Dermis blood vessel endothelial cell (primary cell): ENCODE data around the gene GAP43. TPM values are rescaled to one million over a fixed set of nuclear protein-coding genes. Genes with fewer than 3 reads are reported as not detected.

Source experiments
- DNase-seq: peaks from one replicate; pipeline ENCODE4 v3.0.0; 2010
- total RNA-seq: library from RNA; depleted of rRNA; stranded (reverse); fragments of >200 nt; gene quantifications from 2 replicates; pipeline ENCODE4 v1.2.3, GENCODE V29; 2014

The GAP43 gene
- total RNA-seq, 1 donor from 2014 or later, result not detected

GRCh38 chr3:115627180-115628074, 4.1 kb downstream of the GAP43 start:
- no peak for DNase-seq

- DNase-seq, result no peak
Measured at GRCh38 chr3:115628075-115628412, 4.7 kb downstream of the GAP43 start.

- DNase-seq, result no peak
Measured at GRCh38 chr3:115630850-115631249, 7.5 kb downstream of the GAP43 start.

- DNase-seq, result no peak
Measured at GRCh38 chr3:115632026-115632425, 8.7 kb downstream of the GAP43 start.

GRCh38 chr3:115633467-115633866, 10.2 kb downstream of the GAP43 start:
- DNase-seq, result no peak

- no peak for DNase-seq
Measured at GRCh38 chr3:115634052-115634451, 10.7 kb downstream of the GAP43 start.

GRCh38 chr3:115635406-115635805, 12.1 kb downstream of the GAP43 start:
- DNase-seq, result no peak

- DNase-seq, result no peak
Measured at GRCh38 chr3:115638241-115638640, 14.9 kb downstream of the GAP43 start.

- no peak for DNase-seq
Measured at GRCh38 chr3:115638991-115639390, 15.7 kb downstream of the GAP43 start.

GRCh38 chr3:115644391-115644790, 21.1 kb downstream of the GAP43 start:
- DNase-seq, result no peak

- no peak for DNase-seq
Measured at GRCh38 chr3:115646027-115646690, 22.8 kb downstream of the GAP43 start.

- DNase-seq, result no peak
Measured at GRCh38 chr3:115648559-115648958, 25.2 kb downstream of the GAP43 start.

- DNase-seq, result no peak
Measured at GRCh38 chr3:115651087-115651486, 27.8 kb downstream of the GAP43 start.

- no peak for DNase-seq
Measured at GRCh38 chr3:115651599-115651998, 28.3 kb downstream of the GAP43 start.

GRCh38 chr3:115652738-115653137, 29.4 kb downstream of the GAP43 start:
- DNase-seq, result no peak

- DNase-seq, result no peak
Measured at GRCh38 chr3:115655761-115656282, 32.5 kb downstream of the GAP43 start.

- DNase-seq, result no peak
Measured at GRCh38 chr3:115657168-115657567, 33.9 kb downstream of the GAP43 start.

GRCh38 chr3:115658032-115658336, 34.7 kb downstream of the GAP43 start:
- no peak for DNase-seq

- DNase-seq, result peak; percentile 86
Measured at GRCh38 chr3:115658337-115659181, 35.2 kb downstream of the GAP43 start.

- DNase-seq, result peak; percentile 6
Measured at GRCh38 chr3:115659253-115660220, 36.2 kb downstream of the GAP43 start.

GRCh38 chr3:115660646-115661337, 37.5 kb downstream of the GAP43 start:
- DNase-seq, result no peak
